SK-MEL-5 (cell line): Measurements from ENCODE around the gene ELF3. TPM values are rescaled to one million over a fixed set of nuclear protein-coding genes. Genes with fewer than 3 reads are reported as not detected.
A peak's percentile ranks its signal among the peaks of the same experiment; 100 is the strongest.

Source experiments
- DNase-seq: peaks from one replicate; pipeline ENCODE4 v3.0.0-alpha.2; 2016; ENCODE audit warnings: low read depth, low spot score
- in situ Hi-C: cut with HindIII; loops from 2 replicates; pipeline ENCODE4 v1.10.0; 2016; ENCODE audit warnings: low sequenced_read_pairs, high pct_unique_total_duplicates, low pct_unique_long_range_greater_than_20kb
- total RNA-seq: library from RNA; depleted of rRNA; stranded (reverse); fragments of >200 nt; shearing (Covaris generic); gene quantifications from 2 replicates; pipeline ENCODE4 v1.2.3, GENCODE V29; 2014

ELF3 gene
- total RNA-seq, 1 experiment from 2014 or later: not detected

- peak; percentile 60 for DNase-seq
- in situ Hi-C loops: no loop called here
Measured at GRCh38 chr1:202004711-202005110, 5.7 kb upstream of the ELF3 start.

- peak; percentile 43 for DNase-seq
- in situ Hi-C loops: no loop called here
Measured at GRCh38 chr1:202005958-202006357, 4.4 kb upstream of the ELF3 start.

- in situ Hi-C loops: no loop called here
- DNase-seq: no peak
Measured at GRCh38 chr1:202007304-202007703, 3.1 kb upstream of the ELF3 start.

- in situ Hi-C loops: no loop called here
- no peak for DNase-seq
Measured at GRCh38 chr1:202007805-202008489, 2.4 kb upstream of the ELF3 start.

- peak; percentile 75 for DNase-seq
- in situ Hi-C loops: no loop called here
Measured at GRCh38 chr1:202009326-202010179, 834 bp upstream of the ELF3 start.

GRCh38 chr1:202011994-202012393 is 1.6 kb downstream of the ELF3 start:
- in situ Hi-C loops: no loop called here

GRCh38 chr1:202012544-202013478 is 2.4 kb downstream of the ELF3 start:
- no peak for DNase-seq
- in situ Hi-C loops: no loop called here

More at GRCh38 chr1:202011994-202012393, 1.6 kb downstream of the ELF3 start:
- DNase-seq: no peak

GRCh38 chr1:202013603-202014002 is 3.2 kb downstream of the ELF3 start:
- in situ Hi-C loops: no loop called here
- no peak for DNase-seq

GRCh38 chr1:202014060-202014459 is 3.7 kb downstream of the ELF3 start:
- no peak for DNase-seq
- in situ Hi-C loops: no loop called here

- in situ Hi-C loops: no loop called here
- no peak for DNase-seq
Measured at GRCh38 chr1:202014915-202015661, 4.7 kb downstream of the ELF3 start.

- no peak for DNase-seq
- in situ Hi-C loops: no loop called here
Measured at GRCh38 chr1:202015662-202015937, 5.2 kb downstream of the ELF3 start.

GRCh38 chr1:202016022-202016810 is 5.8 kb downstream of the ELF3 start:
- in situ Hi-C loops: no loop called here
- DNase-seq: no peak

GRCh38 chr1:202016811-202017748 is 6.7 kb downstream of the ELF3 start:
- in situ Hi-C loops: no loop called here
- DNase-seq: no peak

GRCh38 chr1:202017749-202018467 is 7.5 kb downstream of the ELF3 start:
- no peak for DNase-seq
- in situ Hi-C loops: no loop called here

- in situ Hi-C loops: no loop called here
- DNase-seq: no peak
Measured at GRCh38 chr1:202018468-202019234, 8.3 kb downstream of the ELF3 start.
